Measurements from ENCODE around the gene FNDC1.

Gene FNDC1

GRCh38 chr6:159156089-159156488 lies 13.1 kb upstream of the FNDC1 start:
- Histone ChIP-seq H3K4me3 (ENCODE audit: extremely low read depth, insufficient read depth, low read length, poor library complexity, severe bottlenecking) (no peak overlapping the region), H3K4me1 (ENCODE audit: control insufficient read depth, insufficient read depth, low read length, poor library complexity, severe bottlenecking) (no peaks in the 10 kb centered on the region), H3K36me3 (ENCODE audit: control insufficient read depth, insufficient read depth, low read length) (no peaks in the 10 kb centered on the region), H3K27ac (ENCODE audit: low read depth, low read length, severe bottlenecking) (no peak overlapping the region), H3K9me3 (ENCODE audit: control insufficient read depth, low read length) (peaks cover 3% of the 10 kb centered on the region)
- no CpG with 5 or more reads among the region's 1 CpG for WGBS, 2 experiments (ENCODE audit: insufficient coverage in 2 of 2)

DNA sequence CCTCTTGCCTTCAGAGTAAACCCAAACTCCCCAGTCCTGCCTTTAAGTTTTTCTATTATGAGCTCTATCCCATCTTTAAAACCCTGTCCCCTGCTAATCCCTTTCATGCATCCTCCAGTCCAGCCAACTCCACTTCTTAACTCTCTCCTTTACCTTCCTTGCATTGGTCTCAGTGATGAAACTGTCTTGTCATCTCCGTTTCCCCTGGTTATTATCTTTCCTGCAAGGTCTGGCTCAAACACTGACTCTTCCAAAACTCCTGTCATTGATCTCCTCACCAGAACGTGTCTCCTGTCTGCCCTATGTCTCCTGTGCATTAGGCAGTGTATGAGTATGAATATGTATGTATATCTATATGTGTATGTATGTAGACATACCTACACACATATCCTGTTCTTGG lies 11.8 kb upstream of the FNDC1 start:
- no peaks in the 10 kb centered on the region for H3K36me3 ChIP-seq (ENCODE audit: control insufficient read depth, insufficient read depth, low read length)
- WGBS, 2 experiments (ENCODE audit: insufficient coverage in 2 of 2), result 100% methylated on average over 1 of the region's 2 CpGs
- no peak overlapping the region for H3K4me3 ChIP-seq (ENCODE audit: extremely low read depth, insufficient read depth, low read length, poor library complexity, severe bottlenecking)
- no peaks in the 10 kb centered on the region for H3K4me1 ChIP-seq (ENCODE audit: control insufficient read depth, insufficient read depth, low read length, poor library complexity, severe bottlenecking)
- no peak overlapping the region for H3K27ac ChIP-seq (ENCODE audit: low read depth, low read length, severe bottlenecking)
- peaks cover 3% of the 10 kb centered on the region for H3K9me3 ChIP-seq (ENCODE audit: control insufficient read depth, low read length)

- no peak overlapping the region for H3K4me3 ChIP-seq (ENCODE audit: extremely low read depth, insufficient read depth, low read length, poor library complexity, severe bottlenecking)
- H3K4me1 ChIP-seq (ENCODE audit: control insufficient read depth, insufficient read depth, low read length, poor library complexity, severe bottlenecking), result no peaks in the 10 kb centered on the region
- H3K27ac ChIP-seq (ENCODE audit: low read depth, low read length, severe bottlenecking), result no peak overlapping the region
- 73% methylated on average over 1 of the region's 3 CpGs; no CpG with 5 or more reads in 1 of the 2 experiments for WGBS, 2 experiments (ENCODE audit: insufficient coverage in 2 of 2)
- H3K9me3 ChIP-seq (ENCODE audit: control insufficient read depth, low read length), result no peaks in the 10 kb centered on the region
- H3K36me3 ChIP-seq (ENCODE audit: control insufficient read depth, insufficient read depth, low read length), result no peaks in the 10 kb centered on the region
Measured at GRCh38 chr6:159161839-159162238, 7.4 kb upstream of the FNDC1 start.

DNA sequence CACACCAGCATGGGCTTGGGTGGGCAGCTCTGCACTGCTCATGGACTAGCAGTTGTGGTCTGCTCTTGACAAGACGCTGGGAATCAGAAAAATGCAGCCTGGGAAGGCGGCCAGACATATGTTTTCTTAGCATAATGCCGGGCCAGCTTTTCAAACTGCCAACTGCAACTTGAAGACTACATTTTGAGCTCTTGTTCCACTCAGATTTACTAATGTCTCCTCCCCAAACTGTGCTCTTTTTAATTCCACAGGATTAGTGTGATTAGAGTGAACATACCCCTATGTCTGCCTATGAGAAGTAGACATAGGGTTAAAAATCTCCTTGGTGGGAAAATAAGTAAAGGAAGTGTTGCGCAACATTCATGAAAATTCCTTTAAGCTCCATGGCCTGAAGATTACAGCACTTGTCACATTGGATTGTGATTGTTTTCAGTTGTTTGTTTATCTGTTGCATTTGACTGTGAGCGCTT lies 5.3 kb upstream of the FNDC1 start:
- 62 to 72% methylated on average over 3 of the region's 5 CpGs for WGBS, 2 experiments (ENCODE audit: insufficient coverage in 2 of 2)
- Histone ChIP-seq H3K36me3 (ENCODE audit: control insufficient read depth, insufficient read depth, low read length) (no peaks in the 10 kb centered on the region), H3K4me3 (ENCODE audit: extremely low read depth, insufficient read depth, low read length, poor library complexity, severe bottlenecking) (no peak overlapping the region), H3K27ac (ENCODE audit: low read depth, low read length, severe bottlenecking) (no peak overlapping the region), H3K9me3 (ENCODE audit: control insufficient read depth, low read length) (no peaks in the 10 kb centered on the region), H3K4me1 (ENCODE audit: control insufficient read depth, insufficient read depth, low read length, poor library complexity, severe bottlenecking) (no peaks in the 10 kb centered on the region)

- Histone ChIP-seq H3K36me3 (ENCODE audit: control insufficient read depth, insufficient read depth, low read length) (no peaks in the 10 kb centered on the region), H3K9me3 (ENCODE audit: control insufficient read depth, low read length) (no peaks in the 10 kb centered on the region), H3K4me3 (ENCODE audit: extremely low read depth, insufficient read depth, low read length, poor library complexity, severe bottlenecking) (peak overlapping the region; percentile 39), H3K27ac (ENCODE audit: low read depth, low read length, severe bottlenecking) (no peak overlapping the region), H3K4me1 (ENCODE audit: control insufficient read depth, insufficient read depth, low read length, poor library complexity, severe bottlenecking) (peaks cover 6% of the 10 kb centered on the region)
- WGBS, 2 experiments (ENCODE audit: insufficient coverage in 2 of 2), result 6% methylated on average over 34 to 38 of the region's 43 CpGs
Measured at GRCh38 chr6:159168536-159169192, 536 bp upstream of the FNDC1 start.

DNA sequence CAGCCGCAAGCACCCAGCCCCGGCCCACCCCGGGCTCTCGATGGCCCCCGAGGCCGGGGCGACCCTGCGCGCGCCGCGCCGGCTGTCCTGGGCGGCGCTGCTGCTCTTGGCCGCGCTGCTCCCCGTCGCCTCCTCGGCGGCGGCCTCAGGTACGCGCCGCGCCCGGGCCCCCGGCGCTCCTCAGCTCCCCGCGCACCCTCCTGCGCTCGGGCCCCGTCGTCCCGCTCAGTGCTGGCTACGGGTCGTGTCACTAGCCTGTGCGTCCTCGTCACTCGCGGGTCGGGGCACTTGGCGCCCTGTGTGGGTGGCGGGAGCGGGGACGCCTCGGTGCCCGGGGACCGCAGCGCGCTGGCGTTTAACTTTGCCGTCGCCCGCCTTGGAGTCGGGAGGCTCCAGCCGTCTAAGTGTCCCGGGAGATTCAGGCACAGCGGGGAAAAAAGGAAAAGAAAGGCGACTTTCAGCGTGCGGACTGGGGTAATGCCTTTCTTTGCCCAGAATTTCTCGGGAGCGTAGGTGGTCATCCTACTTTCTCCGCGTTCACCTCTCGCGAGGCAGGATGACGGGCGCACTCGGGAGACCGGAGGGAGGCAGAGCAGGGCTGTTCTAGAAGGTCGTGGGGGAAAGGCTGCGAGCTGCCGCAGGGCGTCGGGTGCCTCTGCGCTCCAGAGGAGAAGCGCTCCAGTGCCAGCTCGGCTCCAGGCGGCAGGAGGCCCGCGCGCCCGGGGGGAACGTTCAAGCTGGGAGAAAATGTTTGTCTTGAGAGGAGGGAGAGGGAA lies 545 bp downstream of the FNDC1 start:
- Histone ChIP-seq H3K4me3 (ENCODE audit: extremely low read depth, insufficient read depth, low read length, poor library complexity, severe bottlenecking) (peak overlapping the region; percentile 37), H3K9me3 (ENCODE audit: control insufficient read depth, low read length) (no peaks in the 10 kb centered on the region), H3K36me3 (ENCODE audit: control insufficient read depth, insufficient read depth, low read length) (no peaks in the 10 kb centered on the region), H3K27ac (ENCODE audit: low read depth, low read length, severe bottlenecking) (no peak overlapping the region), H3K4me1 (ENCODE audit: control insufficient read depth, insufficient read depth, low read length, poor library complexity, severe bottlenecking) (peaks cover 6% of the 10 kb centered on the region)
- 1% methylated on average over 49 to 80 of the region's 87 CpGs for WGBS, 2 experiments (ENCODE audit: insufficient coverage in 2 of 2)

GRCh38 chr6:159170333-159170672 lies 1.1 kb downstream of the FNDC1 start:
- H3K9me3 ChIP-seq (ENCODE audit: control insufficient read depth, low read length), result no peaks in the 10 kb centered on the region
- peak overlapping the region; percentile 37 for H3K4me3 ChIP-seq (ENCODE audit: extremely low read depth, insufficient read depth, low read length, poor library complexity, severe bottlenecking)
- 5 to 6% methylated on average over 4 to 6 of the region's 7 CpGs for WGBS, 2 experiments (ENCODE audit: insufficient coverage in 2 of 2)
- H3K36me3 ChIP-seq (ENCODE audit: control insufficient read depth, insufficient read depth, low read length), result no peaks in the 10 kb centered on the region
- peaks cover 6% of the 10 kb centered on the region for H3K4me1 ChIP-seq (ENCODE audit: control insufficient read depth, insufficient read depth, low read length, poor library complexity, severe bottlenecking)
- H3K27ac ChIP-seq (ENCODE audit: low read depth, low read length, severe bottlenecking), result no peak overlapping the region

GRCh38 chr6:159170999-159171712 lies 2.0 kb downstream of the FNDC1 start:
- no peaks in the 10 kb centered on the region for H3K9me3 ChIP-seq (ENCODE audit: control insufficient read depth, low read length)
- 41 to 47% methylated on average over 8 to 12 of the region's 13 CpGs for WGBS, 2 experiments (ENCODE audit: insufficient coverage in 2 of 2)
- H3K4me3 ChIP-seq (ENCODE audit: extremely low read depth, insufficient read depth, low read length, poor library complexity, severe bottlenecking), result no peak overlapping the region
- H3K36me3 ChIP-seq (ENCODE audit: control insufficient read depth, insufficient read depth, low read length), result no peaks in the 10 kb centered on the region
- peaks cover 6% of the 10 kb centered on the region for H3K4me1 ChIP-seq (ENCODE audit: control insufficient read depth, insufficient read depth, low read length, poor library complexity, severe bottlenecking)
- no peak overlapping the region for H3K27ac ChIP-seq (ENCODE audit: low read depth, low read length, severe bottlenecking)

DNA sequence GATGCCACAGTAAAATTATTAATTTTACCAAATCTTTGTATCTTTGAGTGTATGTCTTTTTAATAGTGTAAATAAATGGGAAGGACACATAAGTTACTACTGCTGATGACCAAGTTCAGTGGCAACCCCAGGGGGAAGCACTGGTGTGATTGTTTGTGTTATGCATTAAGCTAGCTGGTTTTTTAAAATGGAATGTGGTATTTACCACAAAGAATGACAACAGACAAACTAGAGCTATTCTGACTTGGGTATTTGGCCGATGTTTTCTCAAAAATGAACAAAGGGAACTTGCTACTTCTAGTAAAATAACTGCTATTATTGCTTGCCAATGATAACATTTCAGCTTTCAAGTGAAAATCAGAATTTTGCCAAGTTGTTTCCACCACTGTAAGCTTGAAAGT lies 2.9 kb downstream of the FNDC1 start:
- H3K36me3 ChIP-seq (ENCODE audit: control insufficient read depth, insufficient read depth, low read length), result no peaks in the 10 kb centered on the region
- no peak overlapping the region for H3K4me3 ChIP-seq (ENCODE audit: extremely low read depth, insufficient read depth, low read length, poor library complexity, severe bottlenecking)
- no peaks in the 10 kb centered on the region for H3K9me3 ChIP-seq (ENCODE audit: control insufficient read depth, low read length)
- no peak overlapping the region for H3K27ac ChIP-seq (ENCODE audit: low read depth, low read length, severe bottlenecking)
- peaks cover 6% of the 10 kb centered on the region for H3K4me1 ChIP-seq (ENCODE audit: control insufficient read depth, insufficient read depth, low read length, poor library complexity, severe bottlenecking)
- WGBS, 2 experiments (ENCODE audit: insufficient coverage in 2 of 2), result 71% methylated on average over 1 of the region's 1 CpG; no CpG with 5 or more reads in 1 of the 2 experiments

DNA sequence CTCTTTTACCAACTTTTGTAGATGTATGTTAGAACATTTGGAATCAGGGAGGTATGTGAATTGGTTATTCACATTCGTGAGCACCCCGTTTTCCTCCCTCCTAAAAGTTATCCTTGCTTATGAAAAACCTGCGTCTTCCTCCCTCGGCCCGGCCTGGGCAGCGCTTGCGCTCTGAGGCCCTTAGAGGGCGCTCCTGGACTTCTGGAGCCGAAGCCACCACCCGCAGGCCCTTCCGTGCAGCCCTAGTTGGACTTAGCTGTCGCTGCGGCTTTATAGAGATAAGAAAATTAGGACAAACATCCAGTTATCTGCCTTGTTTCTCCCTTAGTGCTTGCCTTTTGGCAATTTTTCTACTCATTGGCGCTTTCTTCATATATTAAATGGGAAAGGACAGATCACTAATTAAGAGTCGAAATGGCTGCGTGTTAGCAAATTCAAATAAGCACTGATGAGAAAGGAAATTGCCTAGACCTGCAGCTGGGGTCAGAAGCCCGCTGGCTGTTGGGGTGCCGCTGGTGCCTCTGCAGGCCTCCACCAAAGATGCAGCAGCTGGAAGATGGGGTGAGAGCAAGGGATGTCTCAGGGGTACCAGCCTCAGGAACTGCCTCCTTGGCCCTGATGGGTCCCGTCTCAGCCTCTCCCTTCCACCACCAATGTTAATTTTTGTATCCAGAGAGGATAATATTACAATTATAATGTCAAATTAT lies 5.2 kb downstream of the FNDC1 start:
- Histone ChIP-seq H3K4me3 (ENCODE audit: extremely low read depth, insufficient read depth, low read length, poor library complexity, severe bottlenecking) (no peak overlapping the region), H3K36me3 (ENCODE audit: control insufficient read depth, insufficient read depth, low read length) (no peaks in the 10 kb centered on the region)
- WGBS, 2 experiments (ENCODE audit: insufficient coverage in 2 of 2), result 20 to 22% methylated on average over 6 to 9 of the region's 19 CpGs

More for the DNA sequence above, 5.2 kb downstream of the FNDC1 start:
- Histone ChIP-seq H3K4me1 (ENCODE audit: control insufficient read depth, insufficient read depth, low read length, poor library complexity, severe bottlenecking) (peaks cover 6% of the 10 kb centered on the region), H3K9me3 (ENCODE audit: control insufficient read depth, low read length) (no peaks in the 10 kb centered on the region), H3K27ac (ENCODE audit: low read depth, low read length, severe bottlenecking) (no peak overlapping the region)

Measured in mesodermal cell (in vitro differentiated cells).